Suppressor macrophage treated with lipopolysaccharide for 4 hours (primary cell): Measurements from ENCODE around the gene PRDM1.

Experiments
- DNase-seq: peaks from one replicate; pipeline ENCODE4 v3.0.0-alpha.2; 2020

PRDM1 gene

DNA sequence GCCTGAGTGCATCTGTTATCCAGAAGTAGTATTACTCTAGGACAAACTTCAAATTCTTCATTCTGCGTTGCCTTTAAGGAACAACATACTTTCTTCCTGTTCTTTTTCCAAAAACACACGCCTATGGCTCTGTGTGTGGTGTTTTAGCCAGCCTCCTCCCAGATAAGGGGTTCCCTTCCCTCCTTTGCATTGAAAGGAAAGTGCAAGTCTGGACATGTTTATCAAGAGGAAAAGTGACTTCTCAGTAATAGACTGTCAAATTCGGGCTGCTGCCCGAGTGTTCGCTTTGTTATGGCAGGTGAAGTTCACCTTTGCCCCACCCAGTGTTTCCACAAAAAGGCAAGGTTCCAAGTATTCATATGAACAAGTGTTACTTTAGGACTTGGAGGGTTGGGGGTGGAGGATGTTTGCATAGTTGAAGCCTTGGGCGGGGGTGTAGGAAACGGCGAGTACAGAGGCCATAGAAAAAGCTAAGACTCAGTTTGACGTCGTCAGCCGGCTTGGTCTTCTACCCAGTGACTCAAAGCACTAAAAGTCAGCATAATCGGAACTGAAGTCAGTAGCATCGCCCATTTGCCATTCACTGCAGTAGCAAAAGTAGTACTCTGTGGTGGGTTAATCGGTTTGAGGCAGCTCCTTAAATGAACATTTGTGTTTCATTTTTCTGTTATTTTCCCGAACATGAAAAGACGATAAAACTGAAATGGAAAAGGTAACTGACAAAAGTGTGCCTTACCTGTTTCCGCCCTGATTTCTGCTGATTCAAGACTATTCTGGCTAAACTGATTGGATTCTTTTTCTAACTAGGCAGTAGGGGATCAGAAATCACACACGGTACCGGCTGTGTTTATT lies 12.5 kb downstream of the PRDM1 start:
- peak; percentile 56 for DNase-seq

DNA sequence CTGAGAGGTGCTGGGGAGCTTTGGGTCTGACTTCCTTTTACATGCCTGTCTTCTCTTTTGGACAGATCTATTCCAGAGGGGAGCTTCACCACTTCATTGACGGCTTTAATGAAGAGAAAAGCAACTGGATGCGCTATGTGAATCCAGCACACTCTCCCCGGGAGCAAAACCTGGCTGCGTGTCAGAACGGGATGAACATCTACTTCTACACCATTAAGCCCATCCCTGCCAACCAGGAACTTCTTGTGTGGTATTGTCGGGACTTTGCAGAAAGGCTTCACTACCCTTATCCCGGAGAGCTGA lies 13.1 kb downstream of the PRDM1 start:
- DNase-seq, result no peak

DNA sequence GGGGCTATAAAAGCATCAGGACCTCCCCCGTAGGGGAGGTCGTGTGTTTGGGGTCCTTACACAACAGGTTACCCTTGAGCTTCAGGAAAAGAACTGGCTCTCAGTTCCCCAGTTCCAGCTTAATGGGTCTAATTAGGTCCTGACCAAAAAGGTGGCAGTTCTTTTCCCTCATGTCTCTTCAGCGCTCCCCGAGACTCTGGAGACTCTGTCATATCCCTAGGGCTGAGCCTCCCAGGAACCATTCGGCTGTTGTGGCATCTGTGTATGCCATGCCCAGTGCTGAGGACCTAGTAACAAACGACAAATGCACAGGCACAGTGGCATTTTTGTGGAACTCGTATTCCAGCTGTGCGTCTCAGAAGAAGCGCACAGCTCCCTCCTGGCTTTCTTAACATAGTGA lies 14.6 kb downstream of the PRDM1 start:
- no peak for DNase-seq

DNA sequence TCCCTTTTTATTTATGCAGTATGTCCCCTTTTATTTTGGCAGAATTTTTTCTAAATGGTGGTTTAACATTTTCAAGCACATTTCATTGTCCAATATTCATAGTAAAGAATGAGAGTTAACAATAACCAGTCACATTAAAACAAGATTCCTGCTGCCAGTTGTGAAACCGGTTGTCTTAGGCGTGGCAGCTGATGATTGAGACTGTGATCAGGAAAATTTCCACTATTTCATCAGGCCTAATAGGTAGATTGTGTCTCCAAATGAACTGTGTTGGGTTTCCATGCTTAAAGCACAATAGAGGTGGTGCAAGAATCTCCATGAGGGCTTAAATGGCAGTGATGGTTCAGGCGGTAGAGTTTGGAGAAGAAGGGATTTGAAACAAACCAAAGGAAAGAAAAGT lies 15.3 kb downstream of the PRDM1 start:
- DNase-seq, result no peak

DNA sequence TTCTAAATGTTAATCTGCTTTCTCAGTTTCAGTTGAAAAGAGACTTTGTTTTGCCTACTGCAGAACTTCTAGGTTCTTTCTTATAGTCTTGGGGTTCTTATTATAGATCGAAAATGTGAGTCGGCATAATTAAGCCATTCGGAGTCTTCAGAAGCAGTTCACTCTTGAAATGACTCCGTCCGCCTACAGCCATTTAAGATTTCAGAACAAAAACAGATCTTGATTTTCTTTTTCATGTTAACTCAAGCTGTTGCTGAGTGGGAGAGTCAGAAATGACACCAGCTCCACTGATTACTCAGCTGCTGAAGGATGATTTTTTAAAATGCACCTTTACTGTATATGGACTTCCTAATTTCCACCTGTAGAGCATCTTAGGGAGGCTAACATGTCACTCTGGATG lies 15.9 kb downstream of the PRDM1 start:
- no peak for DNase-seq

DNA sequence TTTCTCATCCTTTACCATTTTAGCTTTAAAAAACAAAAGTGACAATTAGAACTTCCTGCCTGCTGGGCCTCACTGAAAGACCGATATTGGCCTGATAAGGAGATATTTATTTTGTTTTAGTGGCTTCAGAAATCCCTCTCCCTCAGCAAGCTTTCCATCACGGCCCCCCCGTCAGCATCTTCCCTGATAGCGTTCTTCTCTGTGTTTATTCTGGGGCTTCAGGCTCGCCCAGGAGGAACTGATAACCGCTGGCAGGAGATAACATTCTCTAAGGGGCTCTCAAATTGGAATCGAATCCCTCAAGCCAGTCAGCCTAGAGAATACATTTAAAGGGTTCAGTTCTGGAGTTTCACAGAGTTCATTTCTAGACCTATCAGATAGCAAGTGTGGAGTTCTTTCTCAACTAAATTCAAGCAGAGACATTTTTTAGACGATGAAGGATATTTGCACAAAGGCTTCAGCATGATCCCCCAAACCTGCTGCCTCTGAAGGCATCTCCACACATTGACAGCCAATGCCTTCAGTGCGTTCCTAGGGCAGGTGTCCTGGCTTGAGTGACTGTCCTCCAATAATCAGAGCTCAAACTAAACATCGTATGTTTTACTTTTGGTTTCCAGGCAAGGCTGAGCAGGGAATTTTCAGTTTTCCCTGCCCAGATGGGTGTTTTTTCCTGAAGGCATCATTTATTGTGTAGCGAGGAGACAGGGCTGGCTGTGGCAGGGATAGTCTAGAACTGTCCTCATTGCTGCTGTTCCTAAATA lies 17.0 kb downstream of the PRDM1 start:
- no peak for DNase-seq

DNA sequence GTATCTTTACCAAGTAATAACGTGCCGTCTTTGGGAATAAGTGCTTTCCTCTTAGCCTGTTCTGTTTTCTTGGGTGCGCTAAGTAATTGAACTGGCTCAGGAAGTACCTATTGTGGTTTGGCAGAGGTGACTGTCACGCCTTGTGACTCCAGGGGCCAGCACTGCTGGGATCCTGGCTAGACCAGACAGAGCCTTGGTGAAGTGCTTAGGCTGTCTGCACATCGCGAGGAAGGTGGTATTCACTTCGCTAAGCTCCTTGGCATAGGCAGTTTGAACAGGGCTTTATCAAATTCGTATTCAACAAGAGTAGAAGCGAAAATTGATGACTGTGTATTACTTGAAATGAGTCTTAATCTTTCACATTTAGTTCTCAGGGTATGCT lies 17.6 kb downstream of the PRDM1 start:
- DNase-seq, result no peak

DNA sequence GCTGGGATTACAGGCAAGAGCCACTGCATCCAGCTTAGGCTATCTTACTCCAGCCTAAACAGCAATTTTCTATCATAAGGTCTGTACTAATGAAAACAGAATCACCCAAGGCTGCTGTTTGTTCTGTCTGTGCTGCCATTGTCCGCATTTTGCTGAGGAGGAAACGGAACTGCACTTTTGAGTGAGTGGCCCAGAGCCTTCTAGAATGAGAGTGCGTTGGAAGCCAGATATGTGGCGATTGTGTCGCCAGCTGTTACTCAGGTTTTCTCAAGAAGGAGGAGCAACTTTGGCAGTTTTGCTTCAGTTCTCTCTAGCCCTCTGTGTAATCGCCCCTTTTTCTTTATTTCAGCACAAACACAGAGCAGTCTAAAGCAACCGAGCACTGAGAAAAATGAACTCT lies 18.3 kb downstream of the PRDM1 start:
- no peak for DNase-seq

DNA sequence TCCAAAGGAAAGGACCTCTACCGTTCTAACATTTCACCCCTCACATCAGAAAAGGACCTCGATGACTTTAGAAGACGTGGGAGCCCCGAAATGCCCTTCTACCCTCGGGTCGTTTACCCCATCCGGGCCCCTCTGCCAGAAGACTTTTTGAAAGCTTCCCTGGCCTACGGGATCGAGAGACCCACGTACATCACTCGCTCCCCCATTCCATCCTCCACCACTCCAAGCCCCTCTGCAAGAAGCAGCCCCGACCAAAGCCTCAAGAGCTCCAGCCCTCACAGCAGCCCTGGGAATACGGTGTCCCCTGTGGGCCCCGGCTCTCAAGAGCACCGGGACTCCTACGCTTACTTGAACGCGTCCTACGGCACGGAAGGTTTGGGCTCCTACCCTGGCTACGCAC lies 18.8 kb downstream of the PRDM1 start:
- no peak for DNase-seq

DNA sequence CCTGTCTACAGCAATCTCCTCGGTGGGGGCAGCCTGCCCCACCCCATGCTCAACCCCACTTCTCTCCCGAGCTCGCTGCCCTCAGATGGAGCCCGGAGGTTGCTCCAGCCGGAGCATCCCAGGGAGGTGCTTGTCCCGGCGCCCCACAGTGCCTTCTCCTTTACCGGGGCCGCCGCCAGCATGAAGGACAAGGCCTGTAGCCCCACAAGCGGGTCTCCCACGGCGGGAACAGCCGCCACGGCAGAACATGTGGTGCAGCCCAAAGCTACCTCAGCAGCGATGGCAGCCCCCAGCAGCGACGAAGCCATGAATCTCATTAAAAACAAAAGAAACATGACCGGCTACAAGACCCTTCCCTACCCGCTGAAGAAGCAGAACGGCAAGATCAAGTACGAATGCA lies 19.4 kb downstream of the PRDM1 start:
- no peak for DNase-seq

DNA sequence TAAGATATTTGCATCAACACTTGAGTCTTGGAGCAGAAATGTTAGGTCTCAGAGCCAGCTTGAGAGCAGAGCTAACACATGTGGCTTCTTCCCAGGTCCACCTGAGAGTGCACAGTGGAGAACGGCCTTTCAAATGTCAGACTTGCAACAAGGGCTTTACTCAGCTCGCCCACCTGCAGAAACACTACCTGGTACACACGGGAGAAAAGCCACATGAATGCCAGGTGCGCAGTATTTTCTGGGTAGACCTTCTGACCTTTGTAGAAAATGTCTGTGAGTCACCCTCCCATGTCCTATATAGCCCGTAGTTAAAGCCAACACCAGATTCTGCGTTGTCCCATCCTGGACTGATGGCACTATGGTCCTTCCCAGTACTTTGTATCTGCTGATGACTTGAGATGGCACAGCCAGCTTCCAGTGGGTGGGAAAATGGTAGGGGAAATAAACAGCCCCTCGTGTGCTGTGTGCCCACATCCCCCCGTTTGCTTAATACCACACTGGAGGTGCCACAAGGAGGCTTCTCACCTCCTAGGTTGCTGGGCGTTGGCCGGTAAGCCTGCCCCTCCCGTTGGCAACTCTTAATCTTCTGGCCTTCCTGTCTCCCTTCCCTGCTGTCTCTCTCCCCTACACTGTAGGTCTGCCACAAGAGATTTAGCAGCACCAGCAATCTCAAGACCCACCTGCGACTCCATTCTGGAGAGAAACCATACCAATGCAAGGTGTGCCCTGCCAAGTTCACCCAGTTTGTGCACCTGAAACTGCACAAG lies 20.3 kb downstream of the PRDM1 start:
- DNase-seq, result no peak

DNA sequence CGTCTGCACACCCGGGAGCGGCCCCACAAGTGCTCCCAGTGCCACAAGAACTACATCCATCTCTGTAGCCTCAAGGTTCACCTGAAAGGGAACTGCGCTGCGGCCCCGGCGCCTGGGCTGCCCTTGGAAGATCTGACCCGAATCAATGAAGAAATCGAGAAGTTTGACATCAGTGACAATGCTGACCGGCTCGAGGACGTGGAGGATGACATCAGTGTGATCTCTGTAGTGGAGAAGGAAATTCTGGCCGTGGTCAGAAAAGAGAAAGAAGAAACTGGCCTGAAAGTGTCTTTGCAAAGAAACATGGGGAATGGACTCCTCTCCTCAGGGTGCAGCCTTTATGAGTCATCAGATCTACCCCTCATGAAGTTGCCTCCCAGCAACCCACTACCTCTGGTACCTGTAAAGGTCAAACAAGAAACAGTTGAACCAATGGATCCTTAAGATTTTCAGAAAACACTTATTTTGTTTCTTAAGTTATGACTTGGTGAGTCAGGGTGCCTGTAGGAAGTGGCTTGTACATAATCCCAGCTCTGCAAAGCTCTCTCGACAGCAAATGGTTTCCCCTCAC lies 21.0 kb downstream of the PRDM1 start:
- peak; percentile 70 for DNase-seq

DNA sequence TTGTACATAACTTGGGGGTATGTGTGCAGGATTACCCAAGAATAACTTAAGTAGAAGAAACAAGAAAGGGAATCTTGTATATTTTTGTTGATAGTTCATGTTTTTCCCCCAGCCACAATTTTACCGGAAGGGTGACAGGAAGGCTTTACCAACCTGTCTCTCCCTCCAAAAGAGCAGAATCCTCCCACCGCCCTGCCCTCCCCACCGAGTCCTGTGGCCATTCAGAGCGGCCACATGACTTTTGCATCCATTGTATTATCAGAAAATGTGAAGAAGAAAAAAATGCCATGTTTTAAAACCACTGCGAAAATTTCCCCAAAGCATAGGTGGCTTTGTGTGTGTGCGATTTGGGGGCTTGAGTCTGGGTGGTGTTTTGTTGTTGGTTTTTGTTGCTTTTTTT lies 22.0 kb downstream of the PRDM1 start:
- no peak for DNase-seq

DNA sequence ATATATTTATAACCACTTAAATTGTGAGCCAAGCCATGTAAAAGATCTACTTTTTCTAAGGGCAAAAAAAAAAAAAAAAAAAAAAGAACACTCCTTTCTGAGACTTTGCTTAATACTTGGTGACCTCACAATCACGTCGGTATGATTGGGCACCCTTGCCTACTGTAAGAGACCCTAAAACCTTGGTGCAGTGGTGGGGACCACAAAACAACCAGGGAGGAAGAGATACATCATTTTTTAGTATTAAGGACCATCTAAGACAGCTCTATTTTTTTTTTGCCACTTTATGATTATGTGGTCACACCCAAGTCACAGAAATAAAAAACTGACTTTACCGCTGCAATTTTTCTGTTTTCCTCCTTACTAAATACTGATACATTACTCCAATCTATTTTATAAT lies 22.9 kb downstream of the PRDM1 start:
- no peak for DNase-seq

DNA sequence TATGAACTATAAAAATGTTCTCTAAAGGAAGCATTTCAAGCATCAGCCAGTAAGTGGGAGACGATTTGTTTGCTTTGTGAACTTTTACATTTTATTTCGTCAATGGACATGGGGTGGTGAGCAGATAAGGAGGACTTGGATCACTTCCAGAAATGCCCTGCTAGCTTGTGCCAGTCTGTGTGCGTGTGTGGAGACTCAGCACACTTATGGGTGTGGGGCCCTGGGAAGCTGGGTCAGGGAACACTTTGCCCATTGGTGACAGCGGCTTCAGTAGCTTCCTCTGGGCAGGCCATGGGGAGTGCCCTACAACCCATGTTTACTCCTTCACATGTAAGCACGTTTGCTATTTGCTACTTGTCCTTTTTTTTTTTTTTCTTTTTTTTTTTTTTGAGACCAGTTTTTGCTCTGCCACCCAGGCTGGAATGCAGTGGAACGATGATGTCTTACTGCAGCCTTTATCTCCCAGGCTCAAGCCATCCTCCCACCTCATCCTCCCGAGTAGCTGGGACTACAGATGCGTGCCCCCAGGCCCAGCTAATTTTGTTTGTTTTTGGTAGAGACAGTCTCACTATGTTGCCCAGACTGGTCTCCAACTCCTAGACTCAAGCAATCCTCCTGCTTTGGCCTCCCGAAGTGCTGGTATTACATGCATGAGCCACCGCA lies 24.2 kb downstream of the PRDM1 start:
- DNase-seq, result no peak

DNA sequence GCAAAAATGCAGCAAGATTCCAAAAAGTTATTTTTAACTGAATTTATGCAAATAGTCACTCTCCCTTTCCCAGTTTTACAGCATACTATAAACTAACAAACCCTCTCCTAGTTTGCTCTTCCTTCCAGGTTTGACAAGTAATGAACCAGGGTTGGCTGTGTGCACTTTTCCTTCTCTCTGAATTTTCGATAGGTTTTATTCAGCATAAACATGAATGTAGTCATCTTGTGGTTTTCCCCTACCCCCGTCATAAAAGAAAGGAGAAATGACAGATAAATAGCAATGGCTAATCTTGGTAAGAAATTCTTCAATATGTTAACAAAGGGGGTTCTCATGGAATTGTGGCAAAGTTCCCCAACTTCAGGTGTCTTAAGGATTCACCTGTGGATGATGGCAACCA lies 26.3 kb downstream of the PRDM1 start:
- peak; percentile 58 for DNase-seq

DNA sequence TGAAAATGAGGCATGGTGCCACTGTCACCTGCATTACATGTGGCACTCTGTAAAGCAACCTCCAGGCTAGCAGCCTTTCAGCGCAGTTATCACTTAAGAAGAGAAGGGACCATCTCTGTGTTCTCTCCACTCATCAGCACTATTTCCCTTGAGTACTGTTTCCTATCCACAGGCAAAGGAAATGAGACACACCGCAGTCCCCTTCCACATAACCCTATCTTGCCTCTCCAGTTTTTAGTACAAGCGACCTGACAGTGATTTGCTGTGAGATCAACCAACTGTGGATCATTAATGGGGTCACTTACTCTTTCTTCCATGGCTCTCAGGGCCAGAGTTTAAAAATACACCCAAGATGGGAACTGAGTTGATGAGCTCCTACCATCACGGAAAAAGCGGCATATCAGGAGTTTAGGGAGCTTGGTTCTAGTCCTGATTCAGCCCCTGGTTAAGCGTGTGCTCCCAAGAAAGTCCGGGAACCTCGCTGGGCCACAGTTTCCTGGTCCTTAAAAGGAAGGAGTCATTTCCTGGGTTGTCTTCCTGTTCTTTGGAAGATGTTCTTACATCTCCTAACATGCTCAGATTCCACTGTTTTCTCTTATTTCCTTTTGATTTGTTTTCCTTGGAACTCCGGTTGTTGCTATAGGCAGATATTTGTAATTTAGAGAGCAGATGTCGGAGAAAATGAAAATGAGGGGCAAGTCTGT lies 27.3 kb downstream of the PRDM1 start:
- DNase-seq, result no peak

DNA sequence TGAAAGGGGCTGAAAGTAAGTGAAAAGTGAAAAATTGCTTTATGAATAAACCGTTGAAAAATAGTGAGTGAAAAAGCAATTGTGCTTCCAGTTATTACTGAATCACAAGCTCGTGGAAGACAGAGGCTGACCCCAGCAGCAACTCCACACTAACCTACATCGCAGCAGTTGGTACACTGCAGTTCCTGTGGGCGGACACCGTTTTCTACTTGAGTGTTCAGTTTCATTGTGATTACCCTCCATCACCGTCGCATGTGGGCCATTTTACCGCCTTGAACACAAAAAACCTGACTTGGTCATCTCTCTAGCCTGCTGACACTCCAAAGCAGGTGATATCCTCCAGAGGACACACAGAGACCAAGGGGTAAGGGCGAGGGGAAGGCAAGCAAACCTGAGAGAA lies 28.4 kb downstream of the PRDM1 start:
- DNase-seq, result no peak

DNA sequence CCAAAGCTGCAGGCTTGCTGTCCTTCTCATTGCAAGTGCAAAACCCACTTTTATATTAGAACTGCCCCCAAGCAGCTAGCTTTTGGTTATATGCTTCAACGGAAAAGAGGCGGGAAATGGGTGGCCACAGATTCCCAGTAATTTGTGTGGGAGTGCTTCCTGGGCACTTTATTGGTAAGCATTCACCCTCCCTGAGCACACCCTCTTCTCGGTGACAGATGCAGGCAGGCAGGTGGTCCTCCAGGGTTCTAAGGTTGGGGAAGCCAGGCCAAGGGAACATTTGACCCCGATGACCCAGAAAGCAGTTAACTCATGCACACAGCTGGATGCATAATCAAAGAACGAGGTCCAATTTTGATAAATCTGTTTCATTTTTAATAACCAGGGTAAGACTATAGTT lies 29.1 kb downstream of the PRDM1 start:
- no peak for DNase-seq

DNA sequence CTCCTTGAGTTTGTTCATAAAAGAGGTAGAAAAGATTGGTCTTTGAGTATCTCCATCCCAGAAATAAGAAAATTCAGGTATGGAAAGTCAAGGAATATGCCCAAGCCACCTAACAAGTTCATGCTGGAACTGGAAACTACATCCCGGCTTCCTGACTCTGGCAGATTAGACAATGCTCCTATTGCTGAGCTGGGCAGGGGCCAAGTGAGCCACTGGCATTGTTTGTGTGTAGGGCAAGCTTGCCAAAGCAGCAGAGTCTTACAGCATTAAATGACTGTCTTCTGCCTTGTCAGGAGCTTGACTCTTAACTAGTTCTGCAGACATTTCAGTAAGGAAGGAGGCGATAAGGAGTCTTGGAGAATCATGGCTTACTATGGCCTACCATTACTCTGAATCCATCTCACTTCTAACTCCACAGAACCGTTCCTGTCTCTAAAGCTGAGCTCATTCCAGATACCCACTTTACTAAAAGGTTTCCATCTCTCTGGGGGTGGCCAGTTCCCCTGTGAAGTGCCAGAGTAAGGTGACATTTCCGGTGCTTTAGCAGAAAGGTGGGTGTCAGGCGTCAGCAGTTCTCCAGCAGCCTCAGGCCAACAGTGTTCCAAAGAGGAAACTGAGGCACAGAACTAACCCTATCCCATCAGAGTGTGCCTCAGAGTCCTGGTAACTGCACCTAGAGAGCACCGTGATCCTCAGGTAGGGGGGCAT lies 30.1 kb downstream of the PRDM1 start:
- no peak for DNase-seq

DNA sequence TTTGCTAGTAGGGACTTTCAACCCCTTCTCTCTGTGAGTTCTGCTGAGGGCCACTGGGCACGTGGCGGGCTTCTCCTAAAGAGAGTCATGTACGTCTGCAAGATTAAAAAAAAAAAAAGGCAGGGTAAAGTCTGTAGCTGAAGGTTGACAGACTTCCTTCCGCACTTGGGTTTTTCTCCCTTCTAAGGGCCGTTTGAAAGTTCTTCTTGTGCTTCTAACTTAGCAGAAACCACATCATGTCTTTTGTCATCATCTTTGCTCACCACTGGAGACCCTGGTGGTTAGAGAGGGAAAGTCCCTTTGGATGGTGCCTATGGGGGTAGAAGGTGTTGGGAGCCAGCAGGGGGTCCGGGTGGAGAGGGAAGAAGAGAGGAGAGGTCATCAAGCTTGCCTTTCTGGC lies 31.4 kb downstream of the PRDM1 start:
- DNase-seq, result peak; percentile 73
